ENCODE results near the gene TEX29.

Gene TEX29

DNA sequence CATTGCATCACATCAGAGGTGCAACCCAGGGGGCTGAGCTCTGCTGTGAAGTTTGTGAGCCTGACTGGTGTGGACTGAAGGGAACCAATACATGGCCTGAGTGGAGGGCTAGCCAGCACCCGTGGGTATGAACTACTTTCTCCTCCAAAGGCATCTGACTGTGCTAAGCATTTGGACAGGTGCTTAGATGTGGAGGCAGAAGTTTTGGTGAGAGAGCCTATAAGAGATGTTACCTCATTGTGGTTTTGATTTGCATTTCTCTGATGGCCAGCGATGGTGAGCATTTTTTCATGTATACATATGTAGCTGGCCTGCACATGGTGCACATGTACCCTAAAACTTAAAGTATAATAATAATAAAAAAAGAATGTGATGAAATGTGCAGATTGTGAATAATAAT is 46.9 kb downstream of the TEX29 start:
- no peak for DNase-seq (ENCODE audit: low read depth, low spot score)

DNA sequence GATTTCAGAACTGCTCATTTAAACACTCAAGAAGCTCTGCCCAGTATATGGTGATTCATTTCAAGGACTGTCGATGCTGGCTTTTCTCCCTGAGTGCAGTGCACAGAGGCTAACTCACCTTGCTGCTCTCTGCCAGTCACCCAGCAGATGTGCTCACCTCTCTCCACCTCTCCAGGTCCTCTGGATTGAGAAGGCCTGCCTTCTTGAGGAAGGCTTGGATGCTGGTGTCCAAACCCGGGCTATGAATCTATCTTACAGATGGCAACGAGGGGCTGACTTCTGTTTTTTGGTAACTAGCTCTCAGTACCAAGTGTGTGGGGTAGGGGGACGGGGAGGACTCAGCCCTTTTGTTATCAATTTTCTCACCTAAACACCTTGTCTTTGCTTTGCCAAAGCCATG is 47.6 kb downstream of the TEX29 start:
- no peak for DNase-seq (ENCODE audit: low read depth, low spot score)

DNA sequence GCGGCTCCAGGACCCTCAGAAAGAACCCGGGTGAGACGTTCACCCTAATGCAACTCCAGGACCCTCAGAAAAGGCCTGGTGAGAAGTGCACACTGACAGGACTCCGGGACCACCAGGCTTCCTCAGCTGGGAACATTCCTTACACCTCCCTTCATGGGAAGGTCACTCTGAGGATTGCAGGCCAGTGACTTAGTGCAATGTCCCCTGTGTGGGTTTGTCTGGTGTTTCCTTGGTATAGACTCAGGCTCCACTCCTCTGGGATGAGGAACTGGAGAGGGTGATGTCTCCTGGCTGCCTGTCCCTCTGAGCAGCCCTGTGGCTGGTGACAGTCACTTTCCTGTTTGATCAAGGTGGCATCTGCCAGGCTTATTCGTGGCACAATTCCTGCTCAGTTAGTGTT is 49.7 kb downstream of the TEX29 start:
- no peak for DNase-seq (ENCODE audit: low read depth, low spot score)

GRCh38 chr13:111370570-111371535 is 50.4 kb downstream of the TEX29 start:
- no peak for DNase-seq (ENCODE audit: low read depth, low spot score)

- DNase-seq (ENCODE audit: low read depth, low spot score): no peak
These were observed 51.3 kb downstream of the TEX29 start for GRCh38 chr13:111371720-111372119.

- DNase-seq (ENCODE audit: low read depth, low spot score): no peak
These were observed 52.4 kb downstream of the TEX29 start for GRCh38 chr13:111372651-111373425.

DNA sequence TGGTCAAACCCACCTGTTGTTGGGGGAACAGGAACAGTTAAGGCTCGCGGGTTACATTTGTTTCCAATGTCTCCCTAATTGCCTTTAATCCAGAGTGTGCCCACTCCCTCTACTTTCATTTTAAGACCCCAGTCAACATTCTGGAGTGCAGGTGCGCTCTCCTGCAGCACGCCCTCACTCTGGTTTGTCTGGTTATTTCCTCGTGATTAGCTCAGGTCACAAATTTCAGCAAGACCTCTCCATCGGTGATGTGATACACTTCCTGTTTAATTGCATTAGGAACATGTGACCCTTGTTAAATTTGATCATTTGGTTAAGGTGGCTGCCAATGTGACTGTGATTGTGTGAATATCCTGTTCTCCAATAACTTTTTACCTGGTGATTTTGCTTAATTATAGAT is 53.0 kb downstream of the TEX29 start:
- DNase-seq (ENCODE audit: low read depth, low spot score): no peak

DNA sequence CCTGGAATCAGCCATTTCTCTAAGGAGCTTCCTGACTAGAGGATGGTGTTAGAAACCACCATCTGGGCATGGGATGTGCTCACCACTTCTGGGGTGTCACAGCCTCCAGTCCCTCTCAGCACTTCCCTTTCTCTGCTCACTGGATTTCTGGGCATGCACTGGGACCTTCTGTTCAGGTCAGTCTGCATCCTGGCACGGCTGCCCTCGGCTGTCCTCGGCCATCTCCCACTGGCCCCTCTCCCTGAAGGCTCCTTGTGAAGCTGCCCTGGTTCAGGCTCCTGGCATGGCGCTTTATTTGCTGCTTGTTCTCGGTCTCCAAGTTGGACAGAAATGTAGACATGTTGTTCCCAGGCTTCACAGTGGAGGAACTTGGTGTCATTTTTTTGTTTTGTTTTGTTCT is 60.0 kb downstream of the TEX29 start:
- no peak for DNase-seq (ENCODE audit: low read depth, low spot score)

GRCh38 chr13:111382411-111382810 is 62.0 kb downstream of the TEX29 start:
- DNase-seq (ENCODE audit: low read depth, low spot score): no peak

- no peak for DNase-seq (ENCODE audit: low read depth, low spot score)
These were observed 62.4 kb downstream of the TEX29 start for GRCh38 chr13:111382877-111383276.

DNA sequence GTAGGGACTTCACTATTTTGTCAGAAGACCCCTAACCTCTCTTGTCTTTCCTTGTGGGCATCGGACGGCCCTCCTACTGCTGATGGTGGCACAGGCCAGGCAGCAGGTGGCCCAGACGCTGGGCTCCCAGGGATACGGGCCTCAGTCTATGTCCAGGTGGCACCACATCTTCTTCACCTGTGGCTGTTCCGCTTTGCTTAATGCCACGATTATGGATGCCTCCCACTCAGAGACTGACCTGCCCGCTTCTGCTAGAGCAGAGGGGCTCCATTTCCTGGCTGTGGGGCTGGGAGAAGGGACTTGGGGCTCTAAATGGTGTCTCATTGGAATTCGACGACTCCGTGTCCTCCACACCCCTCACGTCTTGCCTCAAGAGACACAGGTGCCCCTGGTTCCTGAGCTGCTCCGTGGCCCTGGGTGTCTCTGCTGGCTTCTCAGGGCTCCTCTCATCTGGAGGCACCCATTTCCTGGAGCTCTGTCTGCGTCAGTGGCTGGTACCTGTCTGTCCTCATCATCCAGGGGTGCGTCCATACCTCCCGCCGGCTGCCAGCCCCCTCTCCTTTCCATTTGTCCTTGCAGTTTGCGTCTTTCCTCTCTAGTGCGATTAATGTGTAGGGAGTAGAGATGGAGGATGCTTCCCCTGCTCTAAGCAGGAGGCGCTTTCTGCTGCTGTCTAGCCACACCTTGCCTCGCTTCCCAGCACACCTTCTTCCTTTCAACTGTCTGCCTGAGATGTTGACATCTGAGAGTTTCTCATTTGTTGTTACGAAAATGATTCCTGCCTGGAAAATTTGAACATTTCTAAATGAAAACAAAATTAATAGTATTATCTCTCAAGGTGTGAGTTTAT is 63.4 kb downstream of the TEX29 start:
- DNase-seq (ENCODE audit: low read depth, low spot score): no peak

DNA sequence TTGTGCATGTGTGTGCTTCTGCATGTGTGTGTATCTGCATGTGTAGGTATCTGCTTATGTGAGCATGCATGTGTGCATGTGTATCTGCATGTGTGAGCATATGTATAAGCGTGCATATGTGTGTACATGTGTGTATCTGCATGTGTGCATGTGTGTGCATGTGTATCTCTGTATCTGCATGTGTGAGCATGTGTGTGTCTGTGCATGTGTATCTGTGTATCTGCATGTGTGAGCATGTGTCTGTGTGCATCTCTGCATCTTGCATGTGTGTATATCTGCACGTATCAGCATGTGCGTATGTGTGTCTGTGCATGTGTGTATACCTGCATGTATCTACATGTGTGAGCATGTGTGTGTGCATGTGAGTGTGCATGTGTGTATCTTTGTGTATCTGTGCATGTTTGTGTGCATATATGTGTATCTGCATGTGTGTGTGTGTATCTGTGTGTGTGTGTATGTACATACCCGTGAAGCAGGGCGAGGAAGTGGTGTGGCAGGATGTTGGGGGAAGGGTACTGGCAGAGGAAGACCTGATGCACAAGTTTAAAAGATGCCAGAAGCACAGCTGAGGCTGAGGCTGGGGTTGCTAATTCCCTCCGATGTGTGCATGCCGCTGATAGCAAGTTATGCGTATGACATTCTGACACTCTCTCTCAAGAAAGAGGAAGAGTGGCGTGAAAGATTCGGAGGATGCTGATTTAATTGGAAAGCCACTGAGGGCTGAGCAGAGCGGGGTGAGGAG is 64.2 kb downstream of the TEX29 start:
- no peak for DNase-seq (ENCODE audit: low read depth, low spot score)

DNA sequence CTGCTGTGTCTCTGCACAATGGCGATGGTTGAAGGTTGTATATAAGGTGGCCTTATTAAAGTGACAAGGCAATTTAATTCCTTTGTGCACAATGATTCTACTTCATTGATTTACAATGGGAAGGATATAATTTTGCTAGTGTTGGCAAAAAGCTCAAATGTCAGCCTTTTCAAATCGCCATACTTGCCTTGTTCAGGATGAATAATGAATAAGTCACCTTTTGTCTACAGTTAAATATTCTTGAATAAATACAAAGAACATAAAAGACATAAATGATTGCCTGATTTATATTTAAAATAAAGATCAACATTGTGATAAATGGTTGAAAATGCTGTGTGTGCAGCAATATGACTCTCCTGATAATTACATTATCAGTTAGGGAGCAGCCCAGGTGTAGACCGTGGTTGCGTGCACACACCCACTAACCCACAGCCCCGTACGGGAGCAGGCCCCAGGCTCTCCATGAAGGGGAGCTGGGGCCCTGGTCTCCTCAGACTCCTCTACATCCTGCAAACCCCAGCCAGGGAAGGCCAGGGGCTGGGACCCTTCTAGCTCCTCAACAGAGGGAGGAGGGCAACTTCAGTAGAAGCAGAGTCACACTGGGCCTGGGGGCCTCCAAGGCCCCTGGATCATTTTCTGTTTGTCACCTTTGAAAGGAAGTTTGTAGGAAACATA is 64.9 kb downstream of the TEX29 start:
- no peak for DNase-seq (ENCODE audit: low read depth, low spot score)

GRCh38 chr13:111387026-111387871 is 66.8 kb downstream of the TEX29 start:
- no peak for DNase-seq (ENCODE audit: low read depth, low spot score)

- DNase-seq (ENCODE audit: low read depth, low spot score): no peak
These were observed 67.6 kb downstream of the TEX29 start for GRCh38 chr13:111387945-111388600.

- DNase-seq (ENCODE audit: low read depth, low spot score): no peak
These were observed 68.5 kb downstream of the TEX29 start for GRCh38 chr13:111388851-111389500.

GRCh38 chr13:111389621-111390521 is 69.4 kb downstream of the TEX29 start:
- DNase-seq (ENCODE audit: low read depth, low spot score): no peak

Data from activated CD4-positive, CD25-positive, alpha-beta regulatory T cell treated with anti-CD3 and anti-CD28 coated beads, Interleukin-2, amount 50 U/mL, for 16 hours (primary cell).